GM06990 (cell line): ENCODE measurements around the gene ZNF474.

Experiments used
- DNase-seq: peaks from one replicate; pipeline ENCODE4 v3.0.0-alpha.2; 2011; ENCODE audit not compliant: insufficient read length; ENCODE audit errors: extremely low read depth
- H3K27me3 ChIP-seq: replicated peaks from 2 replicates; pipeline ENCODE4 v1.6.0; 2011; ENCODE audit warnings: low read length; ENCODE audit not compliant: control insufficient read depth, insufficient read depth
- H3K36me3 ChIP-seq: 2 replicates; pipeline ENCODE4 v1.5.1; 2011; ENCODE audit warnings: low read length; ENCODE audit not compliant: control insufficient read depth, insufficient read depth
- H3K4me3 ChIP-seq: replicated peaks from 2 replicates; pipeline ENCODE4 v1.5.1; 2011; ENCODE audit warnings: low read depth, mild to moderate bottlenecking, control low read depth, low read length
- CTCF ChIP-seq: IDR thresholded peaks from 2 replicates; pipeline ENCODE4 v1.5.1; 2011; ENCODE audit warnings: low read length, control low read depth, mild to moderate bottlenecking, inconsistent platforms; ENCODE audit not compliant: insufficient read depth, poor library complexity, severe bottlenecking

ZNF474 gene

GRCh38 chr5:122175852-122176251 is 46.5 kb downstream of the ZNF474 start:
- no peaks in the 10 kb centered on the region for H3K27me3 ChIP-seq
- no peak for TF ChIP-seq CTCF
- no peaks in the 10 kb centered on the region for H3K36me3 ChIP-seq
- H3K4me3 ChIP-seq, result no peak overlapping the region
- DNase-seq, result no peak

- no peak for TF ChIP-seq CTCF
- no peak overlapping the region for H3K4me3 ChIP-seq
- no peaks in the 10 kb centered on the region for H3K27me3 ChIP-seq
- DNase-seq, result no peak
- H3K36me3 ChIP-seq, result no peaks in the 10 kb centered on the region
These were observed 47.8 kb downstream of the ZNF474 start for GRCh38 chr5:122177161-122177560.

GRCh38 chr5:122179701-122180100 is 50.4 kb downstream of the ZNF474 start:
- Histone ChIP-seq H3K4me3 (no peak overlapping the region), H3K27me3 (no peaks in the 10 kb centered on the region), H3K36me3 (no peaks in the 10 kb centered on the region)
- DNase-seq, result no peak
- TF ChIP-seq CTCF, result no peak

GRCh38 chr5:122180146-122180712 is 50.9 kb downstream of the ZNF474 start:
- H3K27me3 ChIP-seq, result no peaks in the 10 kb centered on the region
- H3K36me3 ChIP-seq, result no peaks in the 10 kb centered on the region
- TF ChIP-seq CTCF, result no peak
- H3K4me3 ChIP-seq, result no peak overlapping the region
- no peak for DNase-seq

- no peaks in the 10 kb centered on the region for H3K36me3 ChIP-seq
- no peak for DNase-seq
- no peak overlapping the region for H3K4me3 ChIP-seq
These were observed 51.7 kb downstream of the ZNF474 start for GRCh38 chr5:122180863-122181548.

More at GRCh38 chr5:122180863-122181548, 51.7 kb downstream of the ZNF474 start:
- H3K27me3 ChIP-seq, result no peaks in the 10 kb centered on the region
- no peak for TF ChIP-seq CTCF
